ENCODE data around the gene TMEM255B. TPM values are rescaled to one million over a fixed set of nuclear protein-coding genes. Genes with fewer than 3 reads are reported as not detected.
"Not testable (repeated sequence)": the region's sequence is repeated elsewhere in the genome, so short reads cannot be mapped to it uniquely, and the experiment has no call there.

The TMEM255B gene
- total RNA-seq, 1 donor from 2014 or later: 10.7 TPM

GRCh38 chr13:113821847-113822246 is 62.8 kb downstream of the TMEM255B start:
- intact Hi-C loops (cut with DNase I): loop anchor here (1.0 kb wide), 2 partner anchors 15 to 40 kb away; no protein-coding TSS in a partner anchor
- DNase-seq (ENCODE audit: low spot score): no peak

DNA sequence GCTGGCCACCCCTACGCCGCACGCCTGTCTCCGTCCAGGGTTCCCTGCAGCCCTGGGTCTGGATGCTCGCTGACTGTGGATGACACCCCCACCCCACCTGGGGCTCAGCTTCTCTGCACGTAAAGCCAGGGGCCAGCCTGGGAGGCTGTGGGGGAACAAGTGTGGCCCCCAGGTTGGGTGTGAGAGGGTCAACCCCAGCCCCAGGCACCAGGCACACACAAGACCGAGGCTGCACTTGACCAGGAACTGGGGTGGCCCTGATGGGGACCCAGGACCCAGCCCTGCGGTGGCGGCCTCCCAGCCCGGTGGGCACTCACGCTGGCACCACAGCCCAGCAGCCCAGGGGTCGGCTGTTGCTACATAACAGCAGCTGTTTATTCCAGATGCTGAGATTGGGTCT is 63.2 kb downstream of the TMEM255B start:
- DNase-seq (ENCODE audit: low spot score): no peak
- intact Hi-C loops (cut with DNase I): no loop called here

DNA sequence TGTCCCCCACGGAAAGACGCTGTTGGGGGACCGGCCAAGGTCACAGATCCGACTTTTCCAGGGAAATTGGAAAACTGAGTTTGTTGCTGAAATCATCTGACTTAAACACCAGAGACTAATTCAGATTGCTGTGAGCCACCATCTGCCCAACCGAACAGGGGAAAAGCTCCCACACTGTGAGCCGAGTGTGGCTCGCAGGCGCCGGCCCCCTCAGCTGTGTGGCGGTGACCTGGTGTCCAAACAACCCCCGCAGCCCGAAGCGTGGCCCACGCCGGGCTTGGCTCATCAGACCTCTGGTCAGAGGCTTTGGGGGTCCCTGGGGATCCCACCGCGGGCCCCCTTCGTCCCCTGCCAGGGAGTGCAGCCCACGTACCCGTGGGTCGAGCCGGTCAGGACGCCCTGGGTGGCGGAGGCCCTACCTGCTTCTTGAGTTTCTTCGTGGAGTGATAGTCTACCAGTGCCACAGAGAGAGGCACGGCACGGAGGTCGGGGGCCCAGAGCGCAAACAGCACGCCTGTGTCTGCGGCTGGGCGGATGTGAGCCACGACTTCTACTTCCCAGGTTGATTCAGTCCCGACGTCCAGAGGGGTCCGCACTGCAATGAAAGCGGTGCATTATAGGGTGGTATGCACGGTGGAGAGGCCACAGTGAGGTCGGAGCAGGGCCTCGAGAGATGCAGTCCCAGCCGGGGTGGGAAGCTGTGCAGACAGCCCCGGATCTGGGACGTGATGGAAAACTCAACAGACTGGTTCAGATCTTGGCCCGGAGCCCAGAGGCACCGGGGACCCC is 64.1 kb downstream of the TMEM255B start:
- intact Hi-C loops (cut with DNase I): no loop called here
- DNase-seq (ENCODE audit: low spot score): no peak

DNA sequence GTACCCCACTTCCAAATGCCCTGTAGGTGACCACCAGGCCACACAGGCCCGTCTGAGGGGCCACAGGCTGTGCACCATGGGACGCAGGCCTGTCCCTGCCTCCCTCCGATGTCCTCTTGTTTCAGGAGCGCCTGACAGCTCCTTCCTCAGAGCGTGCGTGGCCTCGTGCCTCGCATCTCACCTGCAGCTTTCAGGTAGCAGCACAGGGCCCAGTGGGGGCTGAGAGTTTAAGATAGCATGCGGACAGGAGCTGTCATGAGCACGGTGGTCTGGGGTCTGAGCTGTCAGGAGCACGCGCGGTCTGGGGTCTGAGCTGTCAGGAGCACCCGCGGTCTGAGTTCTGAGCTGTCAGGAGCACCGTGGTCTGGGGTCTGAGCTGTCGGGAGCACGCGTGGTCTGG is 64.7 kb downstream of the TMEM255B start:
- no peak for DNase-seq (ENCODE audit: low spot score)
- intact Hi-C loops (cut with DNase I): no loop called here

DNA sequence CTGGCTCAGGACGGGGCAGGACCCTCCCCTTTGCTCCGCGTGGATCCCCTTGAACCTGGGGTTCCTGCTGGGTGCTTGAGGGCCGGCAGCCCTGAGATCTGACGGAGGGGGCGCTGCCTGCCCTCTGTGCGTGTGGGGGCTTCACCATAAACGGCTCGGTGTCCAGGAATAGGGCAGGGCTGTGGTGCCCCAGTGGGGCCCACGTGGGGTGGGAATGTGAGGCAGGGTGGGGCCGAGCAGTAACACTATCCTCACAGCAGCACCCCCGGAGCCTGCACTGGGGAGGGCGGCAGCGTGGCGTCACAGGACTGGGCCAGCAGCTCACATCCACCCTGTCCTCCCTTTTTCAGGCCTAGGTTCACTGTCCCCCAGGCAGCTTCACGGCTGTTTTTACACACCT is 66.8 kb downstream of the TMEM255B start:
- no peak for DNase-seq (ENCODE audit: low spot score)
- intact Hi-C loops (cut with DNase I): no loop called here

GRCh38 chr13:113826446-113826845 is 67.4 kb downstream of the TMEM255B start:
- DNase-seq (ENCODE audit: low spot score); intact Hi-C loops (cut with DNase I): not testable (repeated sequence)

- intact Hi-C loops (cut with DNase I): no loop called here
- DNase-seq (ENCODE audit: low spot score): no peak
These were observed 68.0 kb downstream of the TMEM255B start for GRCh38 chr13:113827021-113827420.

DNA sequence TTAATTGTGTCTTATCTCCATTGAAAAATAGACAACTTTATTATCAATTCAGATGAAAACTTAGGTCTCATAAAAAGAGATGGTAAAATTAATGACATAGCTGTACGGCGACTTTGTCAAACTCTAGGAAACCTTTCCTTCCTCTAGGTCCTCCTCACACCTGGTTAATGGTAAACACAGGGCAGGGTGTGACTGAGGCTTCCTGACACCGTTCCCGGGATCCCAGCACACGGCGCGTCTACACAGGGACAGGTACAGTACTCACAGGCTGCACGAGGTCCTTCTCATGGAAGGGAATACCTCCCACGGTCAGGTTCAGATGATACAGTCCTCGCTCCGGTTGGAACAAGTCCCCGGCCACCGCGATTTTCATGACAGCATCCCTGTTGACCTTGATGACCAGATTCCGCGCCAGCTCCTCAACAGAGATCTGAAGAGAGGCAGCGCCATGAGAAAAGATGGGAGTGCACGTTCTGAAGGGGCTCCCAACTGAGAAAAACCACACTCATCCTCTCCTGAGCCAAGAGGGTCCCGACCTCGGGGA is 69.3 kb downstream of the TMEM255B start:
- intact Hi-C loops (cut with DNase I): no loop called here
- DNase-seq (ENCODE audit: low spot score): no peak

GRCh38 chr13:113830426-113830950 is 71.5 kb downstream of the TMEM255B start:
- DNase-seq (ENCODE audit: low spot score); intact Hi-C loops (cut with DNase I): not testable (repeated sequence)

GRCh38 chr13:113831061-113831460 is 72.0 kb downstream of the TMEM255B start:
- intact Hi-C loops (cut with DNase I): no loop called here
- no peak for DNase-seq (ENCODE audit: low spot score)

- intact Hi-C loops (cut with DNase I): no loop called here
- DNase-seq (ENCODE audit: low spot score): no peak
These were observed 73.2 kb downstream of the TMEM255B start for GRCh38 chr13:113832205-113832604.

DNA sequence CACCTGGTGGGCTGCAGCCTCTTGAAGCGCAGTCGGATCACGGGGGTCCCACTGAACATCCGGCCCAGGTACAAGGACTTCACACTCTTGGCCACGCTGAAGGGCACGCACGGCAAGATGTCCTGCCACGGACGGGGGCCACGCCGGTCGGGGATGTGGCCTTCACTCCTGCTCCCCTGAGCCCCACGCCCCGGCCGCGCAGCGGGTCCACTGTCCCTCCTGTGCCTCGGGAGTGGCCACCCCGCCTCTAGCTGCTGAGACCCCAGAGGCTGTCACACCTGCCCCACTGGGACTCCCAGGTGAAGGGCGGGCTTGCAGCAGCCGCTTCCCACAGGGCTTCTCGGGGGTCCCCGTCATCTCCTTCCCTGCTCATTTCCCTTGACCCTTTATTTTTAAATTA is 73.6 kb downstream of the TMEM255B start:
- intact Hi-C loops (cut with DNase I): no loop called here
- DNase-seq (ENCODE audit: low spot score): no peak

- intact Hi-C loops (cut with DNase I): no loop called here
- no peak for DNase-seq (ENCODE audit: low spot score)
These were observed 74.2 kb downstream of the TMEM255B start for GRCh38 chr13:113833111-113833830.

GRCh38 chr13:113834006-113834405 is 75.0 kb downstream of the TMEM255B start:
- intact Hi-C loops (cut with DNase I); DNase-seq (ENCODE audit: low spot score): not testable (repeated sequence)

DNA sequence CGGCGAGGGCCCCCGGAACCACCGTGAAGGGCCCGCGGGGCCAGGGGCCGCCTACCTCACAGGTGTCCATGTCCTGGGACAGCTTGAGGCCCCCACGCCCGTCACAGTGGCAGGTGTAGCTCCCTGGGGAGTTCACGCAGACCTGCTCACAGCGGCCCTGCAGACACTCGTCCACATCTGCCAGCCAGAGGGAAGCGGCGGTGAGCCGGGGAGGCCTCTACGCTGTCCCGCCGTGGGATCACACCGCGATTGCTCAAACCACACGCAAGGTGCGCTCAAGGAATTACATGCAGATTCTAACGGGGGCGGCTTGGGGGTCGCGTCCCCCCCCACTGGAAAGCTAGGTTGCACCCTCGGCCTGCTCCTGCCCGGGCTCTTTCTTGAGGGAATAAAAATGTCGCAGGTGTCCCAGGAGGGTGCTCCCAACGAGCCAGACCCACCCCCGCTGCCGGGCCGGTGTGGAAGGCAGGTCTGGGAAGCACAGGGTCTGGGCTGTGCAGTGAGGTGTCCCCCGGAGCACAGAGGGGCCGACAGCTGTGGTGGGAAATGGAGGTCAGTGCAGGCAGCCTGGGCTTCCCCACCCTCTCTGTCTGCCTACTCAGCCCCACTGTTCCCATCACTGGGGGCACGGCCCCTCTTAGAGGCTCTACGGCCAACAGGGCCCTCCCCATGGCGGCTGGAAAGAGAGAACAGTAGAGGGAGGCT is 75.6 kb downstream of the TMEM255B start:
- intact Hi-C loops (cut with DNase I): no loop called here
- no peak for DNase-seq (ENCODE audit: low spot score)

- intact Hi-C loops (cut with DNase I): no loop called here
- DNase-seq (ENCODE audit: low spot score): no peak
These were observed 76.6 kb downstream of the TMEM255B start for GRCh38 chr13:113835461-113836270.

GRCh38 chr13:113836768-113837559 is 77.9 kb downstream of the TMEM255B start:
- intact Hi-C loops (cut with DNase I): loop anchor here (1.0 kb wide), 1 partner anchor 16 kb away; no protein-coding TSS in a partner anchor
- DNase-seq (ENCODE audit: low spot score): no peak

All from cardiac septum (tissue), 1 donor.